Right cardiac atrium (tissue), 5 donors: ENCODE results near the gene FAM83F. TPM values are rescaled to one million over a fixed set of nuclear protein-coding genes. Genes with fewer than 3 reads are reported as not detected.
A peak's percentile ranks its signal among the peaks of the same experiment; 100 is the strongest.

Experiments
- ATAC-seq, 2 donors: fragments of 200-7000 bp; cut with Tn5 transposase; one replicate each; pipeline versions ENCODE4 v1.8.0 to v1.9.1; 2020; ENCODE audit warnings: moderate library complexity in 2 of 2, mild to moderate bottlenecking in 1 of 2
- DNase-seq, 3 donors: peaks; one replicate each; pipeline ENCODE4 v3.0.0-alpha.2; 2020
- H3K27ac ChIP-seq: one replicate; pipeline ENCODE4 v1.5.1; 2013; ENCODE audit warnings: mild to moderate bottlenecking, low read length, control low read depth, moderate library complexity
- H3K27me3 ChIP-seq: one replicate; pipeline ENCODE4 v1.6.1; 2013; ENCODE audit not compliant: control insufficient read depth, insufficient read depth
- H3K4me1 ChIP-seq: one replicate; pipeline ENCODE4 v1.6.1; 2013; ENCODE audit warnings: low read length; ENCODE audit not compliant: control insufficient read depth, insufficient read depth
- H3K4me3 ChIP-seq: one replicate; pipeline ENCODE4 v1.5.1; 2013; ENCODE audit warnings: low read length, control low read depth
- H3K9me3 ChIP-seq: one replicate; pipeline ENCODE4 v1.6.1; 2013; ENCODE audit warnings: low read length; ENCODE audit not compliant: control insufficient read depth
- WGBS: extraction: QIAGEN DNeasy Blood & Tissue Kit; methylation state at CpG from one replicate; pipeline ENCODE4 v1.1.7; 2013; 5-methylcytosine and 5-hydroxymethylcytosine counted together
- intact Hi-C, 4 donors: fragments of 100-400 bp; cut with DNase I; formaldehyde crosslinking; loops; one replicate each; pipeline versions ENCODE4 v1.11.0 to v1.14.0; 2022 to 2023
- polyA plus RNA-seq: library from polyadenylated mRNA; stranded (reverse); fragments of 200-250 nt; gene quantifications from one replicate; pipeline ENCODE4 v1.2.3, GENCODE V29; 2013
- total RNA-seq, 4 donors: library from RNA; stranded (reverse); fragmentation: NEBNext Ultra II Directional; extraction: Animal tissue kit (Norgen Biotek cat#: 25700); gene quantifications; one replicate each; pipeline ENCODE4 v1.2.1, GENCODE V29; 2021
- donor health status: healthy with polysubstance abuse.
- donor health status: DM: no; HTN: yes; CAD: no.
- donor health status: DM: no; HTN: no; CAD: no.
- donor health status: DM: no; HTN: yes; CAD: no; lungs with severe emphysema.
- donor health status: DM: yes; HTN: yes; CAD: no.

Gene FAM83F
- total and polyA plus RNA-seq, 5 donors, result 3.6 to 8.5 (median 5.9) TPM

DNA sequence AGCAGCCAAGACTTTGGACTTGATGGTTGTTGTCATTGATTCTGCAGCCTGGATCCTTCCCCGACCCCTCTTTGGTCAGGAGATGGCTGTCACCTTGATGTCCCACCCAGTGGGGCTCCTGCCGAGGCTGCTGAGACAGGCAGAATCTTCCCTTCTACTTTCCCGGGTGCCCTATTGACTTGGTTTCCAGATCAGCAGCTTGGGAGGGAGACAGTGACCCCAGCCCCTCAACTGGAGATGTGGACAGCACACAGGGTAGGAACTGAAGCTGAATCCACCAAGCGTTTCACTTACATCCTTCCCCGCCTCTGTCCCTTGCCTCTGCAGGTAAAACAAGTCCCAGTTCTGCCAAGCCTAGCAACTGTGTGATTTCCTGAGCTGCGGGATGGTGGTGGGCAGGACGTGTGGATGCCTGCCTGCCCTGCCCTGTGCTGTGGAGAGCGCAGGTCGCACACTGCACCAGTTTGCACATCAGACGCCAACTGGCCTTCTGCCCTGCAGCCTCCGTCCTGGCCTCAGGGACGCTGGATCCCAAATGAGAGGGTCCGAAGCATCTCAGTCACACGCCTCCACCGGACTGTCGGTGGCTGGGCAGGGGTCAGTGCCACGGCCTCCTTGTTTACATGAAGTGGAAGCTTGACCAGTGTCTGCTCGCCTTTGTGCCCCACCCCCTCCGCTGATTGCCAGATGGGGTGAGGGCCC, 34.6 kb downstream of the FAM83F start:
- no peaks in the 10 kb centered on the region for H3K4me1 ChIP-seq
- intact Hi-C loops, result loop anchor here in 2 of 4 donors (5.0 to 10.0 kb wide), 5 partner anchors 95 to 492 kb away; no protein-coding TSS in a partner anchor
- H3K4me3 ChIP-seq, result no peak overlapping the region
- H3K27me3 ChIP-seq, result no peaks in the 10 kb centered on the region
- ATAC-seq (no peak), DNase-seq (no peak)
- H3K27ac ChIP-seq, result no peak overlapping the region
- WGBS, result 87% methylated on average over 19 of the region's 19 CpGs
- H3K9me3 ChIP-seq, result no peaks in the 10 kb centered on the region

DNA sequence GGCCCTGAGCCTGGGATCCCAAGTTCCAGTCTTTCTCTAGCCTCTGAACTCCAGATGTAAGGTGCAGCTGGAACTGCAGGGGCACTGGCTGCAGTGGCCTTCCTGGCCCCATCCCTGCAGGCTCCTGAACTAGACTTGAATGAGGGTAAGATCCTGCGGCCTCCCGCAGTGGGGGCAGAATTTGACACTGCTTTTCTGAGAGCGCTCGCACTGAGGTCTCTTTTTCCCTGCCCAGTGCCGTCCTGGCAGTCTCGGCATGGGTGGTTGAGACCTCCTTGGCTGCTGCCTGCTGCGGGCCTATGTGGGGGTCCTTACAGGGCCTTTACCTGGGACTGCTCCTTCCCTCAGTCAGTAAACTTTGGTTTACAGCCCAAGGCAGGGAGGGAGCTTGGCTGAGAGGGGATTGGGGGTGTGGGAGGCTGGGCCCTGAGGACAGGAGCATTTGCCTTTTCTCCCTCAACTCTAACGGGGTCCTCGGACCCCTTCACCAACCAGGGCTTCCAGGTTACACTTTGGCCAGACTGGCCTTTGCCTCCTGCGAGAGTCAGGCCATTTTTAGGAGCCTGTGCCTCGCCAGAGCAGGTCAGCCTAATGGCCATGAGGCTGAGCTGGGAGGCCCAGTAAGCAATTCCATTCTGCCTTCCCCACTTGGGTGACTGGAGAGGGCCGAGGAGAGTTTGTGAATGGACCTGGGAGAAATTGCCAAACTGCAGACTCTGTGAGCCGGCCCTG, 35.4 kb downstream of the FAM83F start:
- Histone ChIP-seq H3K4me1 (no peaks in the 10 kb centered on the region), H3K4me3 (no peak overlapping the region), H3K9me3 (no peaks in the 10 kb centered on the region), H3K27ac (no peak overlapping the region), H3K27me3 (no peaks in the 10 kb centered on the region)
- no peak for ATAC-seq
- intact Hi-C loops, result loop anchor here in 2 of 4 donors (5.0 to 10.0 kb wide), 2 partner anchors 488 to 495 kb away; partner anchors contain the start of gene RPS19BP1 (in 1 of the 2)
- DNase-seq, result no peak
- WGBS, result 92% methylated on average over 13 of the region's 13 CpGs

DNA sequence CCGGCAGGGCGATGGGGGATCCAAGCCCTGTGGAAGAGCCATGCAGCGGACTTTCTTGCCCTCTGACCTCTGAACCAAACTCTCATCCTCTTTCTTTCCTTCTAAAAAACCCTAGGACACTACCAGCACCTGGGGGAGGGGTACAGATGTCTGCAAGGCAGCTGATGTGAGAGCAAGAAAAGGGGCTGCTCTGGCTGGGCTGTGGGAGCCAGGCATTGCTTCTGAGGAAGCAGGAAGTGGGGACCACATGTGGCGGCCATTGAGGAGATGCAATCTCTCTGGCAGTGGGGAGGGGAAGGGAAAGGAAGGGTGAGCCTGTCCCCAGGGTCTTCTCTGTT, 36.0 kb downstream of the FAM83F start:
- H3K9me3 ChIP-seq, result no peaks in the 10 kb centered on the region
- WGBS, result 78% methylated on average over 4 of the region's 4 CpGs
- H3K27me3 ChIP-seq, result no peaks in the 10 kb centered on the region
- no peak overlapping the region for H3K4me3 ChIP-seq
- no peak overlapping the region for H3K27ac ChIP-seq
- DNase-seq (no peak), ATAC-seq (no peak)
- intact Hi-C loops, result loop anchor here in 2 of 4 donors (5.0 to 10.0 kb wide), 2 partner anchors 488 to 496 kb away; partner anchors contain the start of gene RPS19BP1 (in 1 of the 2)
- H3K4me1 ChIP-seq, result no peaks in the 10 kb centered on the region

DNA sequence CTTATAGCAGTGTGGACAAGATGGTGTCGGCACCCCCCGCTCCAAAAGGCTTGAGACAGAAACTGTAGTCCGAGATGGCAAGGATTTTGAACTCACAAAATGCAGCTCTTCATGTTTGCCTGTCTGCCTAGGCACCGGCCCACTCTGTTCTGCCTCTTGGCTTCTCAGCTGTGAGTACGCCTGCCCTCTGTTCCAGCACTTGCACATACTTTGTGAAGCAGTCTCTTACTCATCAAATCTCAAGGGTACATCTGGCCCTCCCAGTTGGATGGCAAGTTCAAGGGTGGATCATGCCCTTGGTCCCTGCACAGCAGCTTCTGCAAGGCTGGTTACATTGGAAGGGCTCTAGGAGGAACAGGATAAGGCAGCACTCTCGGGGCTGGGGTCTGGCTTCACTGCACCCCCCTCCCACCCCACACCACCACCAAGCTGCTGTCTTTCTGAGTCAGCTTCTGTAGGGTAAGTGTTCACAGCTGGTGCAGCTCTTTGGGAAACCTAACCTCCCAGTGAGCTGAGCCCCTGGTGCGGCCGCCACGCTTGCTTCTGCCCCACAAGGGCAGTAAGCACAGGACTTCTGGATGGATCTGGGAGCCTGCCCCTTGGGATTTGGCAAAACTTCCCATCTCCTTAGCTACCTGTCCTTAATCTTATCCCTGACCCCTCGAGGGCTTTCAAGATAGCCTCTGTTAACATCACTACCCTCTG, 37.2 kb downstream of the FAM83F start:
- intact Hi-C loops, result loop anchor here in 2 of 4 donors (5.0 to 10.0 kb wide), 2 partner anchors 490 to 497 kb away; partner anchors contain the start of gene RPS19BP1 (in 1 of the 2)
- 87% methylated on average over 10 of the region's 10 CpGs for WGBS

DNA sequence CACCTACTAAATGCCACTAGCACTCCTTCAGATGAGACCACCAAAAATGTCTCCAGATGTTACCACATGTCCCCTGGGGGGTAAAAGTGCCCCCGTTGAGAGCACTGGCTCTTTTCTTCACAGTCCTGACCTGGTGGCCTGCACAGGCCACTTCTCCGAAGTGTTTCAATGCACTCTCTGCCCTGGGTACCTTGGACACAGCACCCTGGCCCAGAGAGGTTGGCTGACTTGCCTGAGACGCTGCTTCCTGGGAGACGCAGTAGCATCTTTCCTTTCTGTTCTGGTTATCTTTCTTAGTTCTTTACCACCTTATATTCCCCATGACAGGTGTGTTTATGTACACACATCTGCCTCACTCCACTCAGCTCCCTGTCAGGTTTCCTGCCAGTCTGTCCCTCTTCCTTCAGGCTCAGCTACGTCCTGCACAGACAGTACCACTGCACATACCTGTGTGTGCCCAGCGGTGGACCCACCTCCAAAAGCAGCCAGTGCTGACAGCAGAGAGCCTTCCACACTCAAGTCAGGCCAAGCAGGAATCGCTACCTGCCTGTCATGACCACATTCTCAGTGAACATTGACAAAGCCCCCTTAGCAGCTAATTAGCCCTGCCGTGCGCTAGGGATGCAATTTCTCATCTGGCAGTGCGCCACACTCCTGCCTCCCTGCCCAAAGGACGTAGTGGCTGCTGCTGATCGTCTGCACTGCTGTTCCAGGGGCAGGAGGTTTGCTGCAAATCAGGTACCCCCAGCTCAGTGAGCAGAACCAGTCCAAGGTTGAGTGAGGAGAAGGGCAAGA, 39.0 kb downstream of the FAM83F start:
- no peak for ATAC-seq
- Histone ChIP-seq H3K9me3 (no peaks in the 10 kb centered on the region), H3K27ac (no peak overlapping the region), H3K4me1 (no peaks in the 10 kb centered on the region), H3K4me3 (no peak overlapping the region), H3K27me3 (no peaks in the 10 kb centered on the region)
- WGBS, result 67% methylated on average over 12 of the region's 12 CpGs
- DNase-seq, result no peak
- intact Hi-C loops, result loop anchor here in 2 of 4 donors (5.0 to 10.0 kb wide), 2 partner anchors 491 to 499 kb away; partner anchors contain the start of gene RPS19BP1 (in 1 of the 2)

More for the DNA sequence above, 37.2 kb downstream of the FAM83F start:
- H3K9me3 ChIP-seq, result no peaks in the 10 kb centered on the region
- ATAC-seq (peak in 1 of 2 donors; percentile 51), DNase-seq (peak in 1 of 3 donors; percentile 37)
- no peaks in the 10 kb centered on the region for H3K27me3 ChIP-seq
- no peak overlapping the region for H3K27ac ChIP-seq
- no peak overlapping the region for H3K4me3 ChIP-seq
- no peaks in the 10 kb centered on the region for H3K4me1 ChIP-seq

DNA sequence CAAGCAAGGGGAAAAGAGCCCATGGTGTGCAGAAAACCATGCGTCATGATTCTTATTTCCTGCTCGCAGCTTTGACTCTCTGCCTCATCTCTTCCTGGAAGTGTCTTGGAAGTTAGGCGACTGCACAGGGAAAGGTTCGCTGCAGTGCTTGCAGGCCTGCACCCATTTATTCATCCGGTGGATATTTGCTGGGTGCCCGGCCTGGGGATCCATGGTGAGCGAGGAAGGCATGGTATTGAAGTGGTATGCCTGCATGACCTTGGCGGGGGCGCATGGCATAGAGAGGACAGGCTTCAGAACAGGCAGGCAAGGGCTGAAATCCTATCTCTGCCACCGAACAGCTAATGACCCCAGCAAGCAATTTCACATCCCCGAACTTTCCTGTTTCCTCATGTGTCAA, 40.6 kb downstream of the FAM83F start:
- intact Hi-C loops, result loop anchor here in 2 of 4 donors (5.0 to 10.0 kb wide), 2 partner anchors 498 to 501 kb away; partner anchors contain the start of gene RPS19BP1 (in 1 of the 2)
- 87% methylated on average over 11 of the region's 11 CpGs for WGBS
- Histone ChIP-seq H3K4me3 (no peak overlapping the region), H3K27me3 (no peaks in the 10 kb centered on the region), H3K4me1 (no peaks in the 10 kb centered on the region), H3K9me3 (no peaks in the 10 kb centered on the region), H3K27ac (no peak overlapping the region)
- ATAC-seq (no peak), DNase-seq (no peak)

DNA sequence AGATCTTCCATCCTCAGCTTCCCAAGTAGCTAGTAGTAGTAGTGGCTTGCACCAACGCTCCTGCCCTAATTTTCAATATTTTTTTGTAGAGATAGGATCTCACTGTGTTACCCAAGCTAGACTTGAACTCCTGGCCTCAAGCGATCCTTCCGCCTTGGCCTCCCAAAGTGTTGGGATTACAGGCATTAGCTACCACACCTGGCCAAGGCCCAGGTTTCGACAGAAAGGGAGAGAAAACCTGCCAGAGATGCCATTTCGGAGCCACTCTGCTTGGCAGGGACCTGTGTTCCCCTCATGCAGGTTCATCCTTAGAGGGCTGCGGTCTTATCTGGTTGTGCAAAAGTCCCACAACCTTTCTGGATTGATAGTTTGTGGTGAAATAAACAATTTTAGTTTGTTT, 41.4 kb downstream of the FAM83F start:
- Histone ChIP-seq H3K9me3 (no peaks in the 10 kb centered on the region), H3K4me1 (no peaks in the 10 kb centered on the region), H3K4me3 (no peak overlapping the region), H3K27ac (no peak overlapping the region), H3K27me3 (no peaks in the 10 kb centered on the region)
- DNase-seq, result no peak
- WGBS, result 77% methylated on average over 6 of the region's 6 CpGs
- no peak for ATAC-seq
- intact Hi-C loops, result loop anchor here in 2 of 4 donors (5.0 to 10.0 kb wide), 2 partner anchors 499 to 501 kb away; partner anchors contain the start of gene RPS19BP1 (in 1 of the 2)

DNA sequence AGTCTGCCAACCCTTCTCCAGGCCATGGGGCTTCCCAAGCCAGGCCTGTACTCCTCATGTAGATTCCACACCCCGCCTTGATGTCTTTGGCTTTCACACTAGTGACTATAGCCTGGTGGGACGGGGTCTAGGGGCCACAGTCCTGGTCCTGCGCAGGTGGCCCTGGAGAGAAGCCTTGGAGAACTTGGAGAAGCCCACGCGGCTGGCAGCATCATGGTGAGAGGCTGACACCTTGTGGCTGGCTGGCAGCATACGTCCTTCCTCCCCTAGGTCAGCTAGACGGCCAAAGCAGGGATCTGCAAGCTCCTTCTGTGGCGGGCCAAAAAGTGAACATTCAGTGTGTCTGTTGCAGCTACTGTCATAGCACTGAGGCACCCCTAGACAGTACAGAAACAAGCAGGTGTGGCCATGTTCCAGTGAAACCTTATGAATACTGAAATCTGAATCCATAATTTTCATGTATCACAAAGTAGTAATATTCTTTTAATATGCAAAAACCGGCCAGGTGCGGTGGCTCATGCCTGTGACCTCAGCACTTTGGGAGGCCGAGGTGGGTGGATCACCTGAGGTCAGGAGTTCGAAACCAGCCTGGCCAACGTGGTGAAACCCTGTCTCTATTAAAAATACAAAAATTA, 42.0 kb downstream of the FAM83F start:
- H3K4me1 ChIP-seq, result no peaks in the 10 kb centered on the region
- DNase-seq (peak; percentile 46 to 76 (median 75)), ATAC-seq (peak; percentile 57 to 67)
- no peak overlapping the region for H3K4me3 ChIP-seq
- intact Hi-C loops, result loop anchor here in 2 of 4 donors (5.0 to 10.0 kb wide), 2 partner anchors 499 to 502 kb away; partner anchors contain the start of gene RPS19BP1 (in 1 of the 2)
- no peaks in the 10 kb centered on the region for H3K9me3 ChIP-seq
- 31% methylated on average over 13 of the region's 13 CpGs for WGBS
- no peaks in the 10 kb centered on the region for H3K27me3 ChIP-seq
- H3K27ac ChIP-seq, result no peak overlapping the region

DNA sequence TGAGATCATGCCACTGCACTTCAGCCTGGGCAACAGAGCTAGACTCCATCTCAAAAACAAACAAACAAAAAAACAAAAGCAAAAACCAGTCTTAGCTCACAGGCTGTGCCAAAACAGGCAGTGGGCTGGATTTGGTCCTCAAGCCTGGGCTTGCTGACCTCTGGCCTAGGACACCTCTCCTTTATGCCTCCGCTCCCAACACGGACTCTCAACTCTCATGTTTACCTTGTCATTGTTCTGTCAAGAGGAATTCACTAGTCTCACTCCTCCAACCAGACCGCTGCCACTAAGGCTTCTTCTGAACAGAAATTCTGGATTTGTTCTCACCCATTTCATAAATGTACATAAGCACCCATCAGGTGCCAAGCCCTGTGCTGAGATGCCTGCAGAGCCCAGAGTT, 42.6 kb downstream of the FAM83F start:
- H3K4me1 ChIP-seq, result peaks cover under 1% of the 10 kb centered on the region
- H3K27ac ChIP-seq, result no peak overlapping the region
- H3K9me3 ChIP-seq, result no peaks in the 10 kb centered on the region
- 88% methylated on average over 3 of the region's 3 CpGs for WGBS
- no peak overlapping the region for H3K4me3 ChIP-seq
- intact Hi-C loops, result loop anchor here in 2 of 4 donors (5.0 to 10.0 kb wide), 2 partner anchors 500 to 503 kb away; partner anchors contain the start of gene RPS19BP1 (in 1 of the 2)
- no peaks in the 10 kb centered on the region for H3K27me3 ChIP-seq
- ATAC-seq (no peak), DNase-seq (no peak)
